Activated effector memory CD4-positive, alpha-beta T cell treated with anti-CD3 and anti-CD28 coated beads, Interleukin-2, amount 50 U/mL, for 16 hours (primary cell): ENCODE results near the gene SH2D3A.

ENCODE experiments used
- DNase-seq: peaks from one replicate; pipeline ENCODE4 v3.0.0-alpha.2; 2020

SH2D3A gene

DNA sequence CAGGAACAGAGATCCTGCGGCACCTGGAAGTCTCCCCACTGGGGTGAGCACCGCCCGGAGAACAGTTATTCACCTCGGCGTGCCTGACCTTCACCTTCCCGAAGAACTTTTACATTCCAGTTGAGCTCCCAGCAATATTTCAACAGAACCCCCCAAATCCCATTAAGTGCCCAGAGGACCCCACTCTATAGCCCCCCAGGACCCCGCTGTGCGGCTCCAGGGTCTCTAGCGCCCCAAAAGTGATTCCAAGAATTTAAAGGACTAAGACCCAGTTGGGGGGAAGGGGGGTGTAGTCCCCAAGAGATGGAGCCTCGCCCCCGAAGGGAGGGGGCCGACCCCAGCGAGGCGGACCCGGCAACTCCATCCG, 30.3 kb downstream of the SH2D3A start:
- no peak for DNase-seq

DNA sequence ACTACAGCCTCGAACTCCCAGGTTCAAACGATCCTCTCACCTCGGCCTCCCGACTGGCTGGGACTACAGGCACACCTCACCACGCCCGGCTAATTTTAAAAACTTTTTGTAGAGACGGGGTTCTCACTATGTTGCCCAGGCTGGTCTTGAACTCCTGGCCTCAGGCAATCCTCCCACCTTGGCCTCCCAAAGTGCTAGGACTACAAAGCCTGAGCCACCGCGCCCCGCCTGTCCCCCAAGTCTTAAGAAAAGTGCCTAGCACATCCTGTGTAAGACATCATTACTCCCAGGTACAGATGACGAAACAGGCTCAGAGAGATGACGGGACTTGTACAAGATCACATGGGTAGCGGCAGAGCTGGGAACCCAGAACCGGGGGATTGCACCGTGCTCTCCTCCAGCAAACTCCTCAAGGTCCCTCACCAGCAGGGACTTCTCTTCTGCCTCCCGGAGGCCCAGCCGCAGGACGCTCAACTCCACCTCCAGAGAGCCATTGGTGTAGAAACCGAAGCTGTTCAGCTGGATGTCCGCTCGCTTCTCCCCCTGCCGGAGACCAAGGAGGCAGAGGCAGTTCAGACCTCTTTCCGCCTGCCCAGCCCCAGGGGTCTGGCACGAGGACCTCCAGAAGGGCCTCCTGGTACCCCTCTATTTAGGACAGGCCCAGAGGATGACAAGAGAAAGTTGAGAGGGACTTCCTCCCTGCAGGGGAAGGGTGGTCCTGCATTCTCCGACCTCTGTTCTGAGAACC, 30.9 kb downstream of the SH2D3A start:
- peak; percentile 89 for DNase-seq

DNA sequence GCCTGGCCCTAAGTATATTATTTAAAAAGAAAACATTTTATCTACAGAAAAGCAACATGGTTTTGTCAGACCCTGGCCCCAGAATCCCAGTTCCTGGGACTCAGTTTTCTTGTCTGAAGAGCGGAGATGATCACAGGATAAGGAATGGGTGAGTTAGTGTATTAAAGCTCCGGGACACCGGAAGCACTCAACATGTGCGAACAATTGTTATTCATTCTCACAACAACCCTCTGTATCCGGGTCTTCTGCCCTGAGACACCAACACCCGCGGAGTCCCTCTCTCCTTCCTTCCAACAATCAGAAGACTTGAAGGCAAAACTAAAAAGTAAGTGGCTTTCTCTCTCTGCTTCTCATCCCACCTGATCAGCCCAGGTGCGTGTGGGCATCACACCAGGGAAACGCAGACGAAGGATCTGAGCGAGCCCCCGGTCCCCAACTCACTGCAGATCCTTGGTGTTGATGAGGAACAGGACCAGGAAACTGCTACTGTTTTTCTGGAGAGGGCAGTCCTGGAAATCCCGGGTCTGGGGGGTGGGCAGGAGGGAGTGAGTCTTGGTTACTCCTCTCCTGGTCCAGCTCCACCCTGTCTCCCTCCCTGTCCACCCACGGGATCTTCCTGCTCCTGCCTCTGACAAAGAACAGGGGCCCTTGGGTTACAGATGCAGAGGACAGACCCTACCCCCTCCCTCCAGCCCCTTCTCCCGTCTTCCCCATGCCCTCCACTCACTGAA, 31.9 kb downstream of the SH2D3A start:
- DNase-seq: no peak

DNA sequence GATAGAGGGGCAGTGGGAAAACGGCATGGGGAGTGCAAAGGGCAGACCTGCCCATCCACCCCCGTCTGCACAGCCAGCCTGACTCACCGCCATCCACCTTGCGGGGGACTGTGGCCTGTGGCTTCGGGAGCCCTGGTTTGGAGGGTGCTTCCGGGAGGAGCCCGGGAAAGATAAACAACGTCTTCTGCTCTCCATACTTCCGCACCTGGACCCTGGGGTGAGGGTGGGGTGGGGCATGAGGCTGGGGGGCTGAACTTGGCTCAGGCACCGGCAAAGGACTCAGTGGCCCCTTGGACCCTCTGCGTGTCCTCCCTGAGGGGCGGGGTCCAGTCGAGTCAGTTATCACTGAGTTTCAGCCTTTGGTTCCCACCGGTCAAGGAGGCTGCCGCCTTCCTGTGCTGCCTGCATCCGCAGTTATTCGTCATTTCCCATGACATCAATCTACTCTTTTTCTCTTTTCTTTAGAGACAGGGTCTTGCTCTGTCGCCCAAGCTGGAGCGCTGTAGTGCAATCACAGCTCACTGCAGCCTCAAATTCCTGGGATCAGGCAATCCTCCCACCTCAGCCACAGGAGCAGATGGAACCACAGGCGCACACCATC, 33.0 kb downstream of the SH2D3A start:
- no peak for DNase-seq

DNA sequence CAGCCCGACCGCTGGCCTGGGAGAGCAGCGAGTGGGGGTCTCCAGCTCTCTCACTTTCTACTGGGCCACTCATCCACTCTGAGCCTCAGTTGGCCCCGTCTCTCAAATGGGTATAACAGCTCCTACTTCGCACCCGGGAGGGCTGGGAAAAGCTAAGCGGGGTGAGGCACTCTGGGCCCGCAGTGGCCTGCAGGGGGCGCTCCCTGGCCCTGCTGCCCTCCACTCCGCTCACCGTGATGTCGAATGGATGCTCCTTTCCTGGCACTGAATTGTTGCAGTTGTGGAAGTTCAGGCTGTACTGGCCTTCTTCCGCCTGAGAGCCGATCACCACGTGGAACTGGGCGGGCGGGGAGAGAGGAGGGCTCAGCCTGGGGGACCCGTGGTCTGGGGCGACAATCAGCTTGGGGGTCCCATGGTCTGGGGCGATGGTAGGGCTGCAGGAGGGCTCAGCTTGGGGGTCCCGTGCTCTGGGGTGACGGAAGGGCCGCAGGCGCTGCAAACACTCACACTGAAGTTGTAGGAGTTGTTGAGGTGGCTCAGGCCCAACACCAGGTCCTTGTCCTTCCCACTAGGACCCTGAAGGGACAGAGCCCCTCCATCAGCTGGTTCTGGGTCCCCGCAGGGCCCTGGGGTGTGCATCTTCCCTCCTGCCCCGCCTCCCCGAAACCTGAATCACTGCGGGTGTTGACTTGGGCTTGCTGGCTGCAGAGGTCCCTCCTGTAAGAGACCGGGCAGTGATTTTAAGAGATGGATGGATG, 33.7 kb downstream of the SH2D3A start:
- no peak for DNase-seq

DNA sequence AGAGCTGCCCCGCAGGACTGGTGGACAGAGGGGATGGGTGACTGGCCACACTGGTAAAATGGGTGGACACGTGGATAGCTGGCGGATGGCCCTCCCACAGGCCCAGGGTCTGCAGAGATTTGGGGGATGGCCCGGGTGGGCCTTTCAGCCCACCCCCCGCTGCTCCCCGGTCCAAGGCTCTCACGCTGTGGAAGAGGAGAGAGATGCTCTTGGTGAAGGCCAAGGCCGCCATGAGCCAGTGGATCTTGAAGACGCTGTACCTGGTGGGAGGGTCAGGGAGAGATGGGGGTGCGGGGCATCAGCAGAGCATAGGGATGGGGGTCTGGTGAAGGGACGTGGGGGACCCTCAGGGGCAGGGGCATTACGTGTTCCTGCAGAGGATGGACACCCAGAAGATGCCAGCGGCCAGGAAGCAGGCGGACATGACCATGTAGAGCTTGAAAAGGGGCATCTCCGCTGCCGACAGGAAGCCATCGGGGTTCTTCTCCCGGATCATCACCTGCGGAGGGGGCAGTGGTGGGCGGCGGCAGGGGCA, 34.4 kb downstream of the SH2D3A start:
- no peak for DNase-seq

DNA sequence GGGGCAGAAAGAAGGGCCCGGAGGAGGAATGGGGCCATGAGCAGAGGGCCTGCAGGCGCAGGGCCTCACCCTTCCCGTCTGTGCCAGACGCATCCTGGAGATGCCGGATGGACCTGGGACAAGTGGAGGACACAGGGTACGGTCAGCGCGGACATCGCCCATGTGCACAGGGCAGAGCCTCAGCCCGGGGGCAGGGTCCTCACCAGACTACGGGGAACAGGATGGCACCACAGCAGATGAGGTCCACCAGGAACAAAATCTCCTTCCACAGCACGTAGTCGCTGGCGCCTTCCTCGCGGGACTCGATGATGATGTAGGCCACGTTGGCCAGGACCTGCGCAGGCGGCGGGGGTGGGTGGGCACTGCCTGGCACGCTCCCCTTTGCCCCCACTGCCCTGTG, 35.4 kb downstream of the SH2D3A start:
- no peak for DNase-seq

DNA sequence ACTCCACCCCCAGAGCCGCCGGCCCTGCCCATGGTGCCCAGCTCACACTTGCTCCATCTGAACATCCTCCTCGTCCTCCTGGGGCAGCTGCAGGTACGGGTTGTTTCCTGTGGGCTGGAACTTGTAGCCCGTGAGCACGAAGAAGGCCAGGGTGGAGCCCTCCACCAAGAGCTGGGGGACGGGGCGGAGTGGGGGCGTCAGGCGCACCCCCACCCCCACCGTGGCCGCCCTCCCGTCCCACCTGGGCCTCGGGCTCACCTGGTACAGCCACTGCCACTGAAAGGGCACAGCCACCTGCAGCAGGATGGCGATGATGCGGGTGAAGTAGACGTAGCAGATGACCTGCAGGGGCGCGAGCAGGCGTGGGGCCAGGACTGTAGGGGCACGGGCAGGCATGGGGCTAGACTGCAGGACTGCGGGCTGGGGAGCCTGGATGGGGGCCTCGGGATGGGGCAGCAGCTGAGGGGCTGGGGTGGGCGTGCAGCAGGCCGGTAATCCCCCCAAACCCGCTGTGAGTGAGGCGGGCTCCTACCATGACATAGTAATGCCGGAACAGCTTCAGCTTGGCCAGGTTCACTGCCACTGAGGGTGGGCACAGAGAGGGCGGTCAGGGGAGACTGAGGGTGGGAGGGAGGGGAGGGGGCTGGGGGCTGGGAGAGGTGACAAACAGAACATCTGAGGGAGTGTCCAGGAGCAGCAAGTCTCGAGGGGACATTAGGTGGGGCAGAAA, 36.1 kb downstream of the SH2D3A start:
- DNase-seq: no peak

DNA sequence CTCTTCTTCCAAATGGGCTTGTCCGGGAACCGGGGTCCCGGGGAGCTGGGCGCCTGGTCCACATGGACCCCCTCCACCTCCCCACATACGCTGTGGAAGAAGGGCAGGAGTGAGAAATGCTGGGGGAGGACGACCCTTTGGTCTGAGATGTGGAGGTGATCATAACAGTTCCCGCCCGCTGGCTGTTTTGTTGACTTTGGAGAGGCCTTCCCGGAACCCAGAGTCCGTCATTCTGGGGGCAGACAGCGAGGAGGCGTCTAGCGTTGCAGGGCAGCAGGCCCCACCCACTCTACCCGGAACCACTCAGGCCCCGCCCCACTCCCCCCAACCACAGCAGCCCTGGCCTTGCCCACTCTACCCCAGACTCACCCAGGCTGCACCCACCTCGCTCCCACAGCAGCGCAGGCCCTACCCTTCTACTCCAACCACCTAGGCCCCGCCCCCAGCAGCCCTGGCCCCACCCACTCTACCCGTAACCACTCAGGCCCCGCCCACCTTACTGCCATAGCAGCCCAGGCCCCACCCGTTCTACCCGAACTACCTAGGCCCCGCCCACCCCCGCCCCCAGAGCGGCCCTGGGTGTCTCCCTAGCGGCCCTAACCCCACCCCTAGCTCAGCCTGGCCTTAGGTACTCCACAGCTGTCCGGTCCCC, 37.0 kb downstream of the SH2D3A start:
- peak; percentile 71 for DNase-seq

DNA sequence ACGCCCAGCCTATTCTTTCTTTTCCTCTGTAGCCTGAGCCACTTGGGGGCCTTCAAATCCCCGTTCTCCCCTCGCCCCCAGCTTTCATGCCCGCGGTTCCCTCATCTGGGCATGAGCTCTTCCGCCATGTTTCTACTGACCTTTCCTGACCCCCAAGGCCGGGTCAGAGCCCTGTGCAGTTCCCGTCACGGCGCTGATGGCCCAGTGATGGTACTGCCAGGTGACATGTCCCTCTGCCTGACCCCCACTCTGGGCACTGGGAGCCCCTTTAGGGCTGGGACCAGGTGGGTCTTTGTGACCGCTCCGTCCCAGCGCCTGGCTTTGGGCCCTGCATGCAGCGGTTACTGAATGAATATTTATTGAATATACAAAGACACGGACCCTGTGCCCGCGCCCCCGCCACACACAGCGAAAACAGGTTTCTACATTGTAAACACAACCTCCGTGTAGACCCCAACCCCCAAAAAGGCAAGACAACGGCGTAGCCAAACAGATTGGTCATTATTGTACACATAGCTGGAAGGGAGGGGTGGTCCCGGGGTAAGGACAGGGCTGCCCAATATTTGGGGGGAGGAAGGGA, 37.6 kb downstream of the SH2D3A start:
- no peak for DNase-seq

DNA sequence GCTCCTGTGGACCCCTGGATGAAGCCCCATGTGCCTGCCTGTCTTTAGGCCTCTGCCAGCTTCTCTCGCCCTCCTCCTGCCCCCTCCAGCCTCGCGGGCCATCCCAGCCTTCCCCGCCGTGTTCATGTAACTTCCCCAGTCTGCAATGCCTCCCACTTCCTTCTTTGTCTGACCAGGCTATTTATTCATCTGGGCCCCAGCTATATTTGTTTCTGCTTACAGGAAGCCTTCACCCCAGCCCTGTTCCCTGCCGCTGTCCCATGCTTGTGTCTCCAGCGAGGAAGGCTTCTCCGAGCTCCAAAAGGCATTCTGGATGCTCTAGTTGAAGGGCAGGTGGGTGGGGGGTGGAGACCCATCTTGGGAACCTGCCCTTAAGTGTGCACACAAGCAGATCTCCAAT, 38.9 kb downstream of the SH2D3A start:
- DNase-seq: no peak

DNA sequence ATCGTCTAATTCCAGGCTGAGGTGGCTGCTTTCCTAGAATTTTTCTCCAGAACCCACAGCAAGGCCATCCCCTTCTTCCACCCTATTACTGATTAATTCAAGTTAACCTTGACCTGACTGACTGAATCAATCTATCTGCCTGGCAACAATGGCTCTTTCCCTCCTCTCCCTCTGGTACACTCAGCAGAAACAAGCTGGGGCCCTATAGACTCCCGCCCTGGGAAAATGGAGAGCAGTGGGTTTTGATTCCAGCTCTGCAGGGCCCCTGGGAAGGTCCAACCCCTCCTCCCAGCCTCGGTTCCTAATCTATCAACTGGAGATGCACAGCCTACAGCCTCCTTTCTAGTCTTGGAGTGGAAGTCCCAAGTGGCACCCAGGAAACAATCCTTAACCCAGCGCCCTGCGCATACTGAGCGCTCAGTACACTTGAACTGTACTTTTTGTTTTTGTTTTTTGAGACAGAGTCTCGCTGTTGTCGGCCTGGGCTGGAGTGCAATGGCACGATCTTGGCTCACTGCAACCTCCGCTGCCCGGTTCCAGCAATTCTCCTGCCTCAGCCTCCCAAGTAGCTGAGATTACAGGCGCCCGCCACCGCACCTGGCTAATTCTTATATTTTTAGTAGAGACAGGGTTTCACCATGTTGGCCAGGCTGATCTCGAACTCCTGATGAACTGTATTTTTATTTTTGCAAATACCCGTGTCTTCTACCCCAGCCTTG, 41.6 kb downstream of the SH2D3A start:
- no peak for DNase-seq

DNA sequence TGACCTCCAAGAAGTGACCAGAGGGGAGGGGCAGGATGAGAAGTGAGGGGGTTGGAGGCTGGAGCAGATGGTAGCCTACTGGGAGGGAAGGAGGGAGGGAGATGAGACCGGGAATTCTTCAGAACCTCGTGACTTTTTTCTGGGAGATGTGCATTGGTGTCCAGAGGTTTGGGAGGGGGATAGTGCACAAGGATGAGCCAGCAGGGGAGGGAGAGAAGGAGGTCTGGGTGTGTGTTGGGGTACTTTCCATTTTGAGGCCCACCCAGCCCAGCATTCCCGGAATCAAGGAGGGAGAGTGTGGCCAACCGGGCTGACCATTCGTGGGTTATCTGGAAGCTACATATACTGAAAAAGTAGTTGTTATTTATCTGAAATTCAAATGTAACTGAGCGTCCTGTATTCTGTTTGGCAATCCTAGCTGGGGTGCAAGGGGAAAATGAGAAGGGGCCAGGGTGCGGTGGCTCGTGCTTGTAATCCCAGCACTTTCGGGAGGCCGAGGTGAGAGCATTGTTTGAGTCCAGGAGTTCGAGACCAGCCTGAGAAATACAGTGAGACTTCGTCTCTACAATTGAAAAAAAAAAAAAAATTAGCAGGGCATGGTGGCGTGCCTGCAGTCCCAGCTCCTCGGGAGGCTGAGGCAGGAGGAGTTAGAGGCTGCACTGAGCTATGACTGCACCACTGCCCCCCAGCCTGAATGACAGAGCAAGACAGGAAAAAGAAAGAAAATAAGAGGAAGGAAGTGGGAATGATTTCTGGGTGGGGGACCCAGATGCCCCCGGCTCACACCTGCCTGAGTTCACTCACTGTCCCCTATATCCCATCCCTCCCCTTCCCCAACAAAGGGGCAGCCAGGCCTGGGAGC, 42.4 kb downstream of the SH2D3A start:
- no peak for DNase-seq

DNA sequence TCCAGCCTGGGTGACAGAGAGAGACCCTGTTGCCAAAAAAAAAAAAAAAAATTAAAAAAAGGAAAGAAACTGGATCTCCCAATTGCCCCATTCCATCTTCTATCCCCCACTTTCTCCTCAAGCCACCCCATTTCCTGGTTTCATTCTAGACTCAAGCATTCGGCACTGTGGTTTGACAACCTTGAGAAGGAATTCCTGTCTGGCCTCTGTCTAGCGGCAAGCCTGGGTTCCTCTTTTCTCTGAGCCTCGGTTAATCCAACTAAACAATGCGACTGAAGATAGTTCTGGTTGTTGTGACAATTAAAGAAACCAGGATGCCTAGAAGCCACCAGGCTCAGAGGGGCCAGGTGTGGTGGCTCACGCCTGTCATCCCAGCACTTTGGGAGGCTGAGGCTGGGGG, 43.5 kb downstream of the SH2D3A start:
- no peak for DNase-seq

DNA sequence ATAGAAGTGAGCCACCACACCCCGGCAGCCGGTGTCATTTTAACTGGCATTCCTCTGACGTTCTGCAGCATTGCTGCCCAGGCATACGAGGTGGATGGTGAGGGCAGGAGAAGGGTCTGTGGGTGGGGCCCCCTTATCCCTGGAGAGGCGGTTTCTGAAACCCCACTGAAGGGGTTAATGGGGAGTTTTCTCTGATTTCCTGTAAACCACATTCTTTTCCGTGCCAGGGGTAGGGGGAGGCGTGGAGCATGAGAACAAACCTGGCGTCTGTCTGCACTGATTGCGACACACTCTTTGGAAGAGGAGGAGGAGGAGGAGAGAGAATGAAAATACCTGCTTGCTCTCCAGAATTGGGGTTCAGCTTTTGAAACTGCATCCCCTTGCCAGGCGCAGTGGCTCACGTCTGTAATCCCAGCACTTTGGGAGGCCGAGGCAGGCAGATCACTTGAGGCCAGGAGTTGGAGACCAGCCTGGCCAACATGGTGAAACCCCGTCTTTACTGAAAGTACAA, 44.1 kb downstream of the SH2D3A start:
- DNase-seq: no peak

DNA sequence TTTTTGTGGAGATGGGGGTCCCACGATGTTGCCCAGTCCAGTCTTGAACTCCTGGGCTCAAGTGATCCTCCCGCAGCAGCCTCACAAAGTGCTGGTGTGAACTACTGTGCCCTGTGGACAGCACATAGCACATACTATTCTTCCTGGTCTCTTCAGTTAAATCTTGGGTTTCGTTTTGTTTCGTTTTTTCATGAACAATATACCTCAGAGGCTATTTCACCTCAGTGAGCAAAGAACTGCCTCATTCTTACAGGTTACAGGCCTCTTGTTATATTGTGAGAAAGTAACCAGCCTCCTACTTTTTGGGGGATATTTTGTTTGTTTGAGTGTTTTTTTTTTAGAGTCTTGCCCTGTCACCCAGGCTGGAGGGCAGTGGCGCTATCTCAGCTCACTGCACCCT, 45.5 kb downstream of the SH2D3A start:
- no peak for DNase-seq

DNA sequence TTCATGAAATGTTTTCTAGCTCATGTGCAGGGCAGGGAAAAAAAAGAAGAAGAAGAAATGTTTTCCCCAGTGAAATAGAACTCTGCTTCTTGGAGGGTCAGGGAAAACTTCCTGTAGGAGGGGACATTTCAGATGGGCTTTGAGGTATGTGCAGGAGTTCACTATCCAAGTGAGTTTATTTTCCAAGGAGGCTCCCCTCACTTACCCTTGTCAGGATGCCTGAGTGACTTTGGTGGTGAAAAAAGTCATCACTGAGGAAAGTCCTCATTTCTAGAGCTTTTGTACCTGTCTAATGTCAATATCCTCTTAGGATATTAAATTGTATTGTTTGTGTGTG, 46.1 kb downstream of the SH2D3A start:
- DNase-seq: no peak

DNA sequence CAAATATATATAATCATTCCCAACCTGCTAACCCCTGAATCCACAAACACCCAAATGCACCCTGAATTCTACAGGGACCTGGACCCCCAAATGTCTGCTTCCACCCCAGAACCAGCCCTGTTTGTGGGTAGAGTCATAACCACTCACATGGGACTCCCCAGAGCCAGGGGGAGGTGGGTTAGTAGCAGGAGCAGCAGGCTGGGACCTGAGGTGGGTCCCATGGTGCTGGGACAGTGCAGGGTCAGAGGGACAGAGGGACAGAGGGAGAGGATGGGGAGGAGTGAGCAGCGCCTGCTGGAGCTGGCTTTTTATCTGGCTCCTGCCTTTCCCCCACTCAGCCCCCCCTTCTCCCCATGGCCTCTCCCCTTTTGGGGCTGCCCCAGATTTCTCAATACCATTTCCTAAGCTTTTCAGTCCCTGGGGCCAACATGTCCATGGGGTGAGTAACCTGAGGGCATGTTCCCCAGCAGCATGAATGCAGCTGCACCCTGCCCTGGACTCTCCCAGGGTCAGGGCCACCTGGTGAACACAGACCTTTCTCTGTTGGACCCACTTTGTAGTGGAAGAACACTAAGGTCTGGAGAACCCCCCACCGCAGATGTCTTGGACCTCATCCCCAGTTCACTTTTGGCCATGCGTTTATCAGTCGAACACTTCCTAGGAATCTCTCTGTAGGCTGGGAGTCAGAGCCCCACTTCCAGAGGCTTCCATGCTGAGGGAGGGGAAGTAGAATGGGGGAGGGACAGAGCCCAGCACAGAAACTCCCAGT, 46.7 kb downstream of the SH2D3A start, which contains the start of gene C3:
Gene C3, minus strand, starts transcription at position 282 of the 769 bp plus-strand sequence. Its CDS starts 61 bp downstream, at position 221.
- DNase-seq: no peak

DNA sequence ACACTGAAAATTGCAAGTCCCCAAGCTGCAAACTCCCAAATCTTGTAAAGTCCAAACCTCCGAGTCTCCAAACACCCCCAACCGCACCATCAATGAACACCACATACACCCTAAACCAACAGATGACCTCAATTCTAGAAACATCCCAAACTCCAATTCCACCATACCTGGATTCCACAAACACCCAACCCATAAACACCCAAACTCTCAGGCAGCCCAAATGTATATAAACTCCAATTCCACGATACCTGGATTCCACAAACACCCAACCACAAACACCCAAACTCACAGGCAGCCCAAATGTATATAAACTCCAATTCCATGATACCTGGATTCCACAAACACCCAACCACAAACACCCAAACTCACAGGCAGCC, 47.3 kb downstream of the SH2D3A start:
- no peak for DNase-seq
